ENCODE results near the gene NME3.

GRCh38 chr16:1740234-1740633, 31.1 kb downstream of the NME3 start:
- no peak for TF ChIP-seq CTCF (IDR thresholded peaks at IDR 0.05)
- TF ChIP-seq POLR2A (IDR thresholded peaks at IDR 0.05): no peak

Measured in Peyer's patch (tissue), 4 donors.